Medulla oblongata (tissue), 1 donor: ENCODE results near the gene CYB5R3.

Source experiments
- DNase-seq: peaks from one replicate; pipeline ENCODE4 v3.0.0-alpha.2; 2015; ENCODE audit errors: extremely low spot score

CYB5R3 gene

DNA sequence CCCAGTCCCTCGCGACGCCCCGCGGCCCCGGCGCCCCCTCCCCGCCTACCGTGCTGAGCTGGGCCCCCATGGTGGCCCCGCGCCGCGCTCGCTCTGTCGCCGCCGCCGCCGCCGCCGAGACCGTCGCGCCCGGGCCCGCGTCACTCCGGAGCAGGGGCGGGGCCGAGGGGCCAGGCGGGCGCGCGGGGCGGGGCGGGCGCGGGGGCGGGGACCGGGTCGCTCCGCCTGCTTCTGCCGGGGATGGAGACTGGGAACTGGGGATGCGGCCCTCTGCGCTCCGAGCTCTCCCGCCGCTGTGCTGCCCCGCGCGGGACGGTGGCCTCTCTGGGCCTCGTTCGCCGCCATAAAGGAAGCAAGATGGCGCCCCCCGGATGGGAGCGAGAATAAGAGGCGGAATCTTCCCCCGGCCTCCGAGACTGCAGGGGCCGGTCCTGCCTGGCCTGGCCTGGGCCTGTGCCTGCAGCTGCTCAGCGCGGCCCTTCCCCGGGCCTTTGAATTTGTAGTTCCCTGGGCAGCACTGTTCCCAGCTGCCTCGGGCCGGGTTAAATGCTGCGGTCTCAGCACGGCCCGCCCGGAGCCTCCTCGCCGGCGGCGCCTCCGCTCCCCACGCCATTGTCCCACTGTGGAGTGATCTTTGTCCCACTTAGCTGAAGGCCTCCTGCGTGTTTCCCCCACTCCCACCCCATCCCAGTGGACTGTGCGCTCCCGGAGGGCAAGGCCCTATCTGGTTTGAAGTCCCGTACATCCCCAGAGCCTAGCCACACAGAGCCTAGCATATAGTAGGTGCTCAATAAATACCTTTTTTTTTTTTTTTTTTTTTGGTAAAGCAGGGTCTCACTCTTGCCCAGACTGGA lies at the start of gene CYB5R3:
Gene CYB5R3, minus strand, starts transcription at position 147 of the 854 bp plus-strand sequence. Its CDS starts 77 bp downstream, at position 70.
- DNase-seq, result peak; percentile 70

GRCh38 chr22:42697542-42698013 lies 48.4 kb upstream of the CYB5R3 start:
- no peak for DNase-seq

DNA sequence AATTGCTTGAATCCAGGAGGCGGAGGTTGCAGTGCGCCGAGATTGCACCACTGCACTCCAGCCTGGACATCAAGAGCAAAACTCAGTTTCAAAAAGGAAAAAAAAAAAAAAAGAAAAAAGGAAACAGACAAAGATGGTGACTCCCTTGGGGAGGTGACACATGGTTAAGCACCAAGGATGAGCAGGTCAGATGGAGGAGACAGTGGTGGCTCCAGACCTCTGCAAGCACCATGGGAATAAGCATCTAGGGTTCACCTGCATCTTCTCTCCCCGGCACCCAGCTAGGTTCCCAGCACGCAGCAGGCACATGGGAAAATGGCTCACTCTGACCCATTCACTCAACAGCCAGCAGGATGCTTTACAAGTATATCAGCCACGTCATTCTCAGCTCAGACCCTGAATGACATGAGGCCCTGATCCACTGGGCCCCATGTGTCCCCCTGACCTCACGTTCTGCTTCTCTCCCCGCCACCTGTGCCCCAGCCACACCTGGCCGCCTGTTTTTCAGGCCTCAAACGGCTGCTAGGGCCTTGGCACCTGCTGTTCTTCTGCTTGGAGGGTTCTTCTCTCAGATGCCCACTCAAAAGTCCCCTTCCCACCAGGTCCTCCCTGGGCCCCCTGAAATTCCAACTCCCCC lies 47.3 kb upstream of the CYB5R3 start:
- DNase-seq, result no peak

GRCh38 chr22:42695294-42695693 lies 46.1 kb upstream of the CYB5R3 start:
- peak; percentile 48 for DNase-seq

DNA sequence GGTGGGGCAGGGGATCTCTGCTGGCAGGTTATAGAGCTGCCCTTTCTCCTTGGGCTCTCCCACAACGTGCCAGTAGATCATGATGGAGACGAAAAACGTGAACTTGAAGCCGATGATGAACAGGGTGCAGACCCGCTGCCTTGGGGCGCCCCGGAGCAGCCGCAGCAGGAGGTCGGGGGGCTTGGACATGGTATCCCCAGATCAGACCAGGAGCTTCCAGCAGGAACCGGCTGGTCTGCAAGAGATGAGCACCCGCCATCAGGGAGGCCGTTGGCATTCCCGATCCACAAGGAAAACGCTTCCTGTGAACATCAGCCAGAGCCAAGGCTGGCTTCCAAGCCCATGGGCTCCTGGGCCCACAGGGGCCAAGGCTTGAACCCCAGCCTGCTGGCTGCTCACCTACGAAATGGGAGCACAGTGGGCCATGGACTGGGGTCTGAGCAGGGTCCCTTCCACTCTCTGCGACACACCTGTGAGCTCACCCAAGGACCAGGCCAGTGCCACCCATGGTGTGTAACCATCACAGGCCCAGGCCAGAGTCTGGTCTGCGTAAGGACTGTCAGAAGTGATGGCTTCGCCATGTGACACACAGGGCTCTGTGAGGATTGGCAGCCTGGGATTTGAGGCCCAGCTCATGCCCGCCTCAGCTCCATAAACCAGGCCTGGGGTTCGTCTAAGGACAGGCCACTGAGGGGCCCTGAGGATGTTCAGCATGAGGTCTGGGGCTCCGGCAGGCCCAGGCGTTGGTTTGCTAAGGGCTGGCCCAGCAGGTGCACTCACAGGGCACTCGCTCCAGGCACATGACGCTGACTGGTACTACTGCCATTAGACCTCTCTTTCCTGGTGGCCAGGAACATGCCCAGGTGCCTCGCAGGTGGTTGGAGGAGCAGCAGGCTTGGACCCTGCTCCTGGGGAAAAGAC lies 44.8 kb upstream of the CYB5R3 start:
- no peak for DNase-seq

GRCh38 chr22:42693055-42693762 lies 44.0 kb upstream of the CYB5R3 start:
- no peak for DNase-seq

- DNase-seq, result no peak
Measured at GRCh38 chr22:42692239-42693054, 43.3 kb upstream of the CYB5R3 start.

- no peak for DNase-seq
Measured at GRCh38 chr22:42691440-42691839, 42.2 kb upstream of the CYB5R3 start.

DNA sequence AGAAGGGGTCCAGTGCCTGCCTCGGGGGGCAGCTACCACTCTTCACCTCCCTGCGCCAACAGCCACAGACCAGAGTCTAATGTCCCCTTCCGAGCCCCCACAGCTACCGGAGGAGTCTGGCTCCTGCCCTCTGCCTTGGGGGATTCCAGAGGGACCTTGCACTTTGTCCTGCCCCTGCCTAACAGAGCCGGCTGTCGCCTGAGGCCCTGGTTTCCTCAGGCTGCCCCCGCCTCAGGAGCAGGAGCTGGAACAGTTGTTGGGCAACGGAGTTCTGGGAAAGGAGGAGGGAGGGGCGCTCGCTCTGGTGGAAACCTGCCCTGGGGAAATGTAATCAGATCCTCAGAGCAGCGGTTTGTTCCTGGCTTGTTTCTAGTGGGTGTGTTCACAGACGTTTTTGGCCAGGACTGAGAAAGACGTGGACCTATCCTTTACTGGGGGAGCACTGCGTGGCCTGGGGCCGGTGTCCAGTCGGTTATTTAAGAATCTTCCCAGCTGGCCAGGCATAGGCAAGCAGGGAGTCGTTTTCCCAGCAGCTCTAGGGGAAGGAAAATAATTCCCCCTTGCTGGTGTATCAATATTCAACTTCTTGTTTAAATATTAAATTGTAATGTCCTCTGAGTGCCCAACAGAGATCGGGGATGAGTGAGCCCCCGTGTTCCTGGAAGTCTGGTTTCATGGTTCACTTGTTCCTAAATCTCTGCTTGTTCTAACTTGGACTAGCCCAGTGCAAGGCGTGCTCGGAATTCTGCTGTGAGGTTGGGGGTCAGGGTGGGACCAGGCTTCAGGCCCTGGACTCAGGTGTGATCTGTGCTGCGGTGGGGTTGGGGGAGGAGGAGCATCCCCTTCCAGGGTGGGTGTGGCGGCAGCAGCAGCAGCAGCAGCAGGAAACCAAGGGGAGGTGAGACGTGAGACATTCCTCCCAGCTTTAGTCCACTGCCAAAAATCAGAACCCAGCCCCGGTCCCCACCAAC lies 39.3 kb upstream of the CYB5R3 start:
- peak; percentile 61 for DNase-seq

- DNase-seq, result no peak
Measured at GRCh38 chr22:42686756-42687491, 37.7 kb upstream of the CYB5R3 start.

DNA sequence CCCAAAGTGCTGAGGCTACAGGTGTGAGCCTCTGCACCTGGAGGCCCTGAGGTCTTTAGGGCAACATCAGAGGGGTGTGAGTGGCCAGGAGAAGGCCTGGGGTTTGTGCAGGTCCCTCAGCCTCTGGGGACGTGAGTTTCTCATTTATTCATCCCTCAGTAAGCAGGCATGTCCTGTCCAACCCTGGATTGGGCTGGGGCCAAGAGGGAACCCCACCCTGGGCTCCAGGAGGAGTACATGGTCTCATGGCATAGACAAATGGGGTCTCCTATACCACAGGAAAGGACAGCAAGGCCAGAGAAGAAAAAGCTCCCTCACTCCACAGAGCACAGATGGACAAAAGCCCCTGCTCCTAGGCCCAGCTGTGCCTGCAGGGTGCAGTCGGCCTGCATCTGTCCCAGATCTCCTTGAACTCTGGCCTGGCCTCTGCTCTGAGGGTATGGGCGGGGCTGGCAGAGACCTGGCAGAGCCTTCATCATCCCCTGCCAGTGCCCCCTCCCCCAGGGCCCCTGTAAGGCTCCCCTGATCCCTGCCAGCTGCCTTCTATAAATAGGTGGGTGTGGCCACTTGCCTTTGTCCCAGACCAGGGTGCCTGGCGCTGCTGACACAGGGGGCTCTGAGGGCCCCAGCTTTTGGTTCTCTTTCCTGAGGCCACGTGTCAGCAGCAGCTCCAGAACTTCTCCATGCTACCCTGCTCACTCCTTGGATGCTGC lies 36.9 kb upstream of the CYB5R3 start:
- DNase-seq, result no peak

- no peak for DNase-seq
Measured at GRCh38 chr22:42684462-42685195, 35.4 kb upstream of the CYB5R3 start.

DNA sequence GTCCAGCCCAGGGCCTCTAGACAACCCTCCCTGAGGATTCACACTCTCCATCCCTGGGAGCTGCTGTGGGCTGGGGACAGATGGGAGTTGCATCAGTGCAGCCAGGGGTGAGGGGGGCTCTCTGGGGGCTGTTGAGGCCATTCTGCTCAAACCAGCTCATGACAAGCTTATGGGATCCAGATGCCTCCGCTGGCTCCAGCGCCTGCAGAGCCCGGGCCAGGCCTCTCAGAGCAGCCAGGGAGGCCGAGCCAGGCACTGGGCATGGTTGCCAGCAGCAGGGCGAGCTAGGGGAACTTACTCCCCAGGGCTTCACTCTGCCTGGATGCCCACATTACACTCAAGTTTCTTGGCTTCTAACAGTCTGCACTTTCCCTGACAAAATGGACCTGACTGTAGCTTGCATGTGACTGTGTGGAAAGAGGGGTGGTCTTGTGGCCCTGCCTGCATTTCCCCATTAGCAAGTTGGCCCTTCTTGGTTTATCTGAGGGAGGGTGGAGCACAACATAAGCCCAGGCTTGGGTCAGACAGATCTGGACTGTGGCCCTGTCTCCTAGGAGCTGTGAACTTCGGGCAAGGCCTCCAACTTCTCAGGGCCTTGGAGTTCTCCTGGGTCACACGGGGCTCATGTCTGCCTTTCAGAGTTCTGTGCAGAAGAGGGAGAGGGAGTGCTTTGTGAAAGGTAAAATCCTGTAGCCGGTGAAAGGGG lies 34.5 kb upstream of the CYB5R3 start:
- DNase-seq, result peak; percentile 61

- no peak for DNase-seq
Measured at GRCh38 chr22:42682113-42682851, 33.1 kb upstream of the CYB5R3 start.

GRCh38 chr22:42680648-42681047 lies 31.5 kb upstream of the CYB5R3 start:
- no peak for DNase-seq

- DNase-seq, result no peak
Measured at GRCh38 chr22:42679691-42680090, 30.5 kb upstream of the CYB5R3 start.
